ENCODE results near the gene FANCD2. TPM values are rescaled to one million over a fixed set of nuclear protein-coding genes. Genes with fewer than 3 reads are reported as not detected.
"Not testable (repeated sequence)": the region's sequence is repeated elsewhere in the genome, so short reads cannot be mapped to it uniquely, and the experiment has no call there.

FANCD2 gene
- 10 to 100 TPM in 4 of 10 donors, 1 to 10 TPM in 6; 5.8 to 11.8 (median 9.8) TPM for polyA plus RNA-seq (ENCODE audit: insufficient read length in 10 of 10)
- long read RNA-seq, donor 1, result 0 reads
- long read RNA-seq, donor 2, partial matches to known transcripts, result 0 of 6 reads
- long read RNA-seq, donor 2, other reads (novel, unspliced or antisense), result 6 of 6 reads
- long read RNA-seq, donor 3, result 0 reads
- long read RNA-seq, donor 4, result 0 reads
- long read RNA-seq, donor 5, result 0 reads
- long read RNA-seq, donor 6, result 0 reads
- long read RNA-seq, donor 7, result 0 reads
- long read RNA-seq, donor 8, partial matches to known transcripts, result 0 of 1 reads
- long read RNA-seq, donor 8, other reads (novel, unspliced or antisense), result 0 of 1 reads
- long read RNA-seq, donor 9, result 0 reads

GRCh38 chr3:10026084-10026890, at the start of gene FANCD2:
Gene FANCD2 (plus strand): TSS chr3:10026437. CDS start chr3:10028658, 2,221 bp downstream.
- peak; percentile 83 to 96 (median 92) for DNase-seq

GRCh38 chr3:9976721-9977709, 49.2 kb upstream of the FANCD2 start:
- peak; percentile 23 to 88 (median 30) for DNase-seq

GRCh38 chr3:9978710-9979305, 47.4 kb upstream of the FANCD2 start:
- no peak for DNase-seq

- DNase-seq, result no peak
These were observed 46.0 kb upstream of the FANCD2 start for GRCh38 chr3:9980251-9980650.

- no peak for DNase-seq
These were observed 40.0 kb upstream of the FANCD2 start for GRCh38 chr3:9986230-9986725.

GRCh38 chr3:9994086-9994844, 32.0 kb upstream of the FANCD2 start:
- DNase-seq, result no peak

DNA sequence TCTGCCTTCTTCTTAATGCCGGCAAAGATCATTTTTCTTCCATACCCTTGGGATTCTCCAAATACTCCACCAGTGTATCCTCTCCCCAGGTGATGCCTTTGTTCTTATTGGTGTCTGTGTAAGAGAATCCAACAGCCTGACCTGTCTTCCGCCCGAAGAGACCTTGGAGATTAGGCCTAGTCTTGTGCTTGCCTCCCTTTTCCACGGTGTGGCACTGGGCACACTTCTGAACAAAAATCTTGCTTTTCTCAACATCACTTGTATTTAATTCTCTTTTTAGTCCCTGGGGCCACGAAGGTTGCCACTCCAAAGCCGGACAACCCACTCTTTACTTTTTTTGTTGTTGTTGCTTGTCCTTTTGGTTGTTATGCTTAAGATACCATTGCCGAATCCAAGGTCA, 25.6 kb upstream of the FANCD2 start:
- DNase-seq, result no peak

DNA sequence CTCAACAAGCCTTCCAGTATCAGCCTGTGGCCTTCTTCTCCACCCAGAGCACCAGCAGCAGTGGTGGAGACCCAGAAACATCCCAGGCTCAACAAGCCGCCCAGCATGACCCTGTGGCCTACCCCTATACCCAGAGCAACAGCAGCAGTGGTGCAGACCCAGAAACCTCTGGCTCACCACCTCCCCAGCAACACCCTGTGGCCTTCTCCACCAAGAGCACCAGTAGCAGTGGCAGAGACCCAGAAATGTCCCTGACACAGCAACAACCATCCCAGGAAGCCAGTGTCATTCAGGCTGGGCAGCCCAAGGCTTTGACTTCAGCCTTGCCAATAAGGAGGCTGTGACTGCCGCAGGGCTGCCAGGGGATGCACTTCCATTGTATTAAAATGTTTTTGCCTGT, 23.3 kb upstream of the FANCD2 start:
- no peak for DNase-seq

GRCh38 chr3:10004506-10004905, 21.7 kb upstream of the FANCD2 start:
- no peak for DNase-seq

- DNase-seq, result no peak
These were observed 21.2 kb upstream of the FANCD2 start for GRCh38 chr3:10004960-10005564.

- DNase-seq, result no peak
These were observed 20.0 kb upstream of the FANCD2 start for GRCh38 chr3:10006048-10006761.

DNA sequence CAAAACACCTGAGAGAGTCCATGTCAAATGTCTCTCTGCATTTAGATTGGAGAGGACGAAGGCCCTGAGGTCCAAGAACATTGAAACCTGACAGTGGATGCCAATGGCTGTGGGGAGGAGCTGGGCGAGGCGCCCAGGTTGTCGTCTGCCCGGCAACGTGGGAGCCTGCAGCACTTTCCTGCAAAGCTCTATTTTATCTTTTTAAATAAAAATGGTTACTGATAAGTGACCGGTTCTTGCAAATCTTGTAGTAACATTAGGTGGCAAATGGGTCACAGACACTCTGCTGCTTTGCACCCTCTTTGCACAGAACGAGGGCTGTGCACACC, 19.5 kb upstream of the FANCD2 start:
- DNase-seq, result no peak

DNA sequence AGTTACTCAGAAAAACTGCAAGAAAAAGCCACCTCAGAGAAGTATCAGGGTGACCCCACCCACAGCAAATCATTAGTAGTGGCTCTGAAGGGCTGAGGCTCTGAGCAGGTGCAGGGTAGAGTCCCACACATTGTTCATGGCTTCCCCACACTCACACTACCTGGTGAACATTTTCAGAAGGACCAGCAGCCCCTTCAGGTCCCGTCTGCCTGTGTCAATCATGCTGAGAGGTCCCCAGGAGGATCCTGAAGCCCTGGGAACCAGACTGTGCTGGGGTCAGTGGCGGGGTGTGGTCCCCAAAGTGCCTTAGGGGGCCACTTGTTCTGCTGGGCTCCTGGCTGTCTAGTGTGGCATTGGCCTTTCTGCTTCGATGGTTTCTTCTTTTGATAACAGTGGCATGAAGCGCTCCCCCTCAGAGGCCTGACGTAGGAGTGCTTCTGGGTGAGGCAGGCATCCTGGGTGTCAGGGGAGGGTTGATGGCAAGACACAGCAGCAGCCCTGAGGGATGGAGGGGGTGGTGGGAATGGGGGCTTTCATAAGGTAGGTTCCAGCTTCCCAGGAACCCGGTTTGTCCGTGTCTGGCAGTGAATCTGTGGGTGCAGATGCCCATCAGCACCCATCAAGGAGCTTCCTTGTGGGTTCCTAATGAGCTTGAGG, 19.0 kb upstream of the FANCD2 start:
- no peak for DNase-seq

GRCh38 chr3:10008216-10008587, 18.0 kb upstream of the FANCD2 start:
- DNase-seq, result not testable (repeated sequence)

DNA sequence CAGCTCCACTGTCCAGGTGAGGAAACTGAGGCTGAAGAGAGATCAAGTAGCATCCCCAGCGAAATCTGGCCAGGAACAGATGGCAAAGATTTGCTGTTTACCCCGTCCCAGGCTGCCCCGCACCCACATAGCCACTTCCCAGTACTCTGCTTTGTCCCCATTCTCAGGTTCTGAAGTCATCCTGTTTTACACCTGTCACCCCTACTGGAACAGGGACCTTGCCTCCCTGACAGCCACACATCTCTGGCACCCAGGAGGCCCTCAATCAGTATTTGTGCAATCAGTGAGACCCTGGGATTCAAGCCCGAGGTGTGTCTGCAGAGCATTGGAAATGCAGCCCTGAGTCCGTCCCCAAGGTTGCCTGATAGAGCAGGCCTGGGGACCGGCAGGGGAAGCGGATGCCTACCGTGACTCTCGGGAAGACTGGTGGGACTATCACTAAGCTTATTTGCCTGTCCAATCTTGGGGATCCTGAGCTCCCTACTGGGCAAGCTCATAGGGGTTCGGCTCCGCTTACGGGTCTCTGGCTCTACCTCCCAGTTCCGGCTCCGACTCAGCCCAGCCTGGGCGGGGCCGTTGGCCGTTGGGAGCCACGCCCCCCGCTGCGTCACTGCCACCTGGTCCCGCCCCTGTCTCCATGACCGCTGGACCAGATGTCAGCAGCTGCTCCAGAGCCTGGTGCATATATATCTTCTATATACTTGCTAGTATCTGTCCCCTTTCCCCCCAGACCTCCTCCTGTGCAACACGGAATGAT, 17.5 kb upstream of the FANCD2 start:
- DNase-seq, result peak; percentile 59 to 91 (median 79)

GRCh38 chr3:10010421-10010877, 15.8 kb upstream of the FANCD2 start:
- peak in 1 of 3 donors; percentile 42 for DNase-seq

DNA sequence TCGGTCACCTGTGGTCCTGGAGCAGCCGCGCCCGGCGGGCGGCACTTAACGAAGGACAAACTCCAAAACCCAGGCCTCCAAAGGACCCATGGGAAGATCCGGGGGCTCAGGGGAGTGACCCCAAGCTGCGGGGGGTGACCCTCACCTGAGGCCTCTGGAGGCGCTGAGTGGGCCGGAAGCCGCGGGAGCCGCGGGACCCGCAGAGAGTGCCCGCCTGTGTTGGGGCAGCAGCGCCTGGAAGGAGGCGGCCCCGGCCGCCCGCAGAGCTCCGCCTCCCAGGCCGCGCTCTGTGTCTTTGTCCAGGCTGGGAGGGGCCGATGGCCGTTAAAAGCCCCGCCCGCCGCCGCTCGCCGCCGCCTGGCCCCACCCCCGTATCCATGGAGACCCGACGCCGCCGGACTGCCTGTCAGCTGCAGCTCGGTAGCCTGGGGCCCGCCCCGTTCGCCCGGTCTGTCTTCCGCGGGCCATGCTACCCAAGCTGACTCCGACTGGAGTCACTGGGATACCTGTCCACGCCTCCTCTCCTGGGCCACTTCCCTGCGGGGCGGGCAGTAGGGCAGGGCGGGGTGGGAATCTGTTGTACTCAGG, 15.3 kb upstream of the FANCD2 start:
- peak; percentile 81 to 93 (median 88) for DNase-seq

GRCh38 chr3:10011631-10012030, 14.6 kb upstream of the FANCD2 start:
- peak in 1 of 3 donors; percentile 21 for DNase-seq
